ENCODE data around the gene SLC25A29. TPM values are rescaled to one million over a fixed set of nuclear protein-coding genes. Genes with fewer than 3 reads are reported as not detected.
A peak's percentile ranks its signal among the peaks of the same experiment; 100 is the strongest.

The SLC25A29 gene
- total RNA-seq, 2 experiments from 2014 or later, result 14.9 to 15.7 TPM

DNA sequence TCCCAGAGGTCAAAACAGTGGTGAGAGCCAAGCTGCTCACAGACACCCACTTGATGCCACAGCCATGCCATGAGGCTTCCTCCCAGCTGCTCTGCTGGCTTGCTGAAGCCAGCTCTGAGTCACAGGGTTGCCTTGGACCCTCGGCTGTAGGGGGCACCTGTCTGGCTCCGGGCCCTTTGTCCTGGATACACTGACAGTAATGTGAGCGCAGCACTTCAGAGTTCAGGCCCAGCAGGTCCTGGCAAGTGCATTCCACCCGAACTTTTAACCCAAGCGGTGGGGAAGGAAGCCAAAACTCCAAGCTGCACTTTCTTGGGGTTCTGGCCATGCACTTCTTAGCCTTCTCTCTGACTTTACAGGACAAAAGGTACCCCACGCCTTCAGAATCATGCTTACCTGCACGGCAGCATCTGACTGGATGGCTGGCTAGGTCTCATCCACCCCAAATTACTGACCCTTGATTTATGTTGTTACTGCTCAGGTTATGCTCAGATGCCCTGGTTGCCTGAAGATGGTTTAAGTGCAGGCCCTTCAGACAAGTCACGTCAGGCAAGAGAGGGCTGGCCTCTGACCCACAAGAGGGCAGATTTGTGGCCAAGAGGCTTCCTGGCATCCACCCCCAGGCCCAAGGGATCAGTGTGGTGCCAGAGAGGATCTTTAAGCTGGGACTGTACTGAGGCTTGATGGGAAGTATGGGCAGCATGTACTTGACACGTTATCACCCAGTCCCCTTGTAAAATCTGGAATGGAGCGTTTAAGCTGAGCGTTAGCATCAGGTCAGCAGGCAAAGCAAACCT lies 24.8 kb downstream of the SLC25A29 start:
- Mint-ChIP-seq H3K9me3 (no peaks in the 10 kb centered on the region), H3K4me1 (ENCODE audit: low read depth) (peaks cover 24% of the 10 kb centered on the region), H3K27ac (peak overlapping the region; percentile 34), H3K36me3 (peaks cover 5% of the 10 kb centered on the region), H3K27me3 (no peaks in the 10 kb centered on the region), H3K4me3 (no peak overlapping the region)
- POLR2A ChIA-PET, result no interaction called here
- CTCF ChIA-PET, result interaction anchor here (2.4 kb wide), 1 partner anchor 41 kb away, joined by 13 read pairs; no protein-coding TSS in a partner anchor
- intact Hi-C loops (cut with micrococcal nuclease), result no loop called here
- no peak for DNase-seq

- CTCF ChIA-PET, result no interaction called here
- POLR2A ChIA-PET, result no interaction called here
- no peak for DNase-seq
- Mint-ChIP-seq H3K27ac (peak overlapping the region; percentile 18), H3K27me3 (no peaks in the 10 kb centered on the region), H3K4me1 (ENCODE audit: low read depth) (peaks cover 38% of the 10 kb centered on the region), H3K9me3 (no peaks in the 10 kb centered on the region), H3K4me3 (no peak overlapping the region), H3K36me3 (peaks cover 11% of the 10 kb centered on the region)
- intact Hi-C loops (cut with micrococcal nuclease), result loop anchor here (5.0 kb wide), 1 partner anchor 37 kb away; no protein-coding TSS in a partner anchor
These were observed 26.7 kb downstream of the SLC25A29 start for GRCh38 chr14:100279563-100279962.

GRCh38 chr14:100279133-100279532 lies 27.1 kb downstream of the SLC25A29 start:
- intact Hi-C loops (cut with micrococcal nuclease), result loop anchor here (5.0 kb wide), 1 partner anchor 37 kb away; no protein-coding TSS in a partner anchor
- no peaks in the 10 kb centered on the region for H3K9me3 Mint-ChIP-seq
- DNase-seq, result no peak
- ChIA-PET CTCF (interaction anchor here (0.7 kb wide), 1 partner anchor 17 kb away, joined by 3 read pairs; no protein-coding TSS in a partner anchor), POLR2A (no interaction called here)
- peak overlapping the region; percentile 4 for H3K27ac Mint-ChIP-seq
- H3K4me1 Mint-ChIP-seq (ENCODE audit: low read depth), result peaks cover 40% of the 10 kb centered on the region
- no peaks in the 10 kb centered on the region for H3K27me3 Mint-ChIP-seq
- peaks cover 15% of the 10 kb centered on the region for H3K36me3 Mint-ChIP-seq
- H3K4me3 Mint-ChIP-seq, result no peak overlapping the region

DNA sequence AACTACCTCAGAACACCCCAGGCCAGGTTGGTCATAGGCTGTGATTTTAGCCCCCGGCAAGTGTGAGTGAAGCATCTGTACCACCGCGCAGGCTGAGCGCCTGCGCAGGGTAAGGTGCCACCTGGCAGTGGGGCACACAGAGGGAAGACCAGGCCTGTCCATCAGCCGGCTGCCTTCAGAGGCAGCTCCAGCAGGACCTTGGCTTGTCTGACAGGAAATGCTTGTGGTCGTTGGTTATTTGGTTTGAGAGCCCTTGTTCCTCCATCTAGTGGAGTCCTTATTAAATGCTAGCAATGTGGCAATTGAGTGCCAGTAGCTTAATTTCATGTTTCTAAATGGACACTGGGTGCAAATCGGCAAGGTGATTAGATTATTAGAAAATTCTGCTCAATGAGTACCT lies 27.5 kb downstream of the SLC25A29 start:
- H3K36me3 Mint-ChIP-seq, result peaks cover 16% of the 10 kb centered on the region
- H3K27me3 Mint-ChIP-seq, result no peaks in the 10 kb centered on the region
- H3K4me1 Mint-ChIP-seq (ENCODE audit: low read depth), result peaks cover 43% of the 10 kb centered on the region
- ChIA-PET CTCF (interaction anchor here (0.7 kb wide), 2 partner anchors 16 to 75 kb away, joined by 3 read pairs; no protein-coding TSS in a partner anchor), POLR2A (no interaction called here)
- H3K27ac Mint-ChIP-seq, result peak overlapping the region; percentile 4
- intact Hi-C loops (cut with micrococcal nuclease), result loop anchor here (5.0 kb wide), 1 partner anchor 36 kb away; no protein-coding TSS in a partner anchor
- no peak for DNase-seq
- no peaks in the 10 kb centered on the region for H3K9me3 Mint-ChIP-seq
- H3K4me3 Mint-ChIP-seq, result no peak overlapping the region

DNA sequence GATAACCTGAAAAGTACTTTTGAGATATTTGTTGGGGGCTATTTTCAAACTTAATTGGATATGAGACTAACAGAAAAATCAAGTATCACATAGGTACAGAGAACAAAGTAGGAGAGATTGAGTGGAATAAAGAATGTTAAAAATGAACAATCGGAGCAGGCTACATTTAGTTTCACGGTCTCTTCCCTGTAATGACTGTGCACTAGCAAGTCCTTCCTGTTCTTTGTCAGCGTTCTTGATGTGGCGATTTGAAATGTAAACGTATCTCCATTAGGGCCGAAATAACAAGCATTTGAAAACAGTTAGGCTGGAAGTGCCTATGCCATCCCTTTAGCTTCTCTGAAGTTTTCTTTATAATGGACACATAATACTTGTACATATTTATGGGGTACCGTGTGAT lies 31.0 kb downstream of the SLC25A29 start:
- intact Hi-C loops (cut with micrococcal nuclease), result loop anchor here (2.0 to 5.0 kb wide), 2 partner anchors 14 to 33 kb away; no protein-coding TSS in a partner anchor
- Mint-ChIP-seq H3K27ac (peak overlapping the region; percentile 63), H3K9me3 (no peaks in the 10 kb centered on the region), H3K4me1 (ENCODE audit: low read depth) (peaks cover 53% of the 10 kb centered on the region), H3K27me3 (no peaks in the 10 kb centered on the region), H3K36me3 (peaks cover 13% of the 10 kb centered on the region), H3K4me3 (no peak overlapping the region)
- ChIA-PET POLR2A (interaction anchor here (0.6 kb wide), 1 partner anchor 360 kb away, joined by 3 read pairs; no protein-coding TSS in a partner anchor), CTCF (interaction anchor here (1.2 to 6.0 kb wide), 2 partner anchors 10 to 109 kb away, joined by 4 to 31 read pairs; no protein-coding TSS in a partner anchor)
- no peak for DNase-seq

- Mint-ChIP-seq H3K9me3 (no peaks in the 10 kb centered on the region), H3K36me3 (peaks cover 13% of the 10 kb centered on the region), H3K27me3 (no peaks in the 10 kb centered on the region), H3K4me3 (no peak overlapping the region), H3K27ac (peak overlapping the region; percentile 63), H3K4me1 (ENCODE audit: low read depth) (peaks cover 55% of the 10 kb centered on the region)
- DNase-seq, result no peak
- ChIA-PET POLR2A (interaction anchor here (1.2 kb wide), 1 partner anchor 12 kb away, joined by 6 read pairs; no protein-coding TSS in a partner anchor), CTCF (interaction anchor here (0.7 to 6.0 kb wide), 8 partner anchors 11 to 793 kb away, joined by 3 to 31 read pairs (median 4); partner anchors contain the start of gene SETD3)
- intact Hi-C loops (cut with micrococcal nuclease), result loop anchor here (2.0 kb wide), 1 partner anchor 13 kb away; no protein-coding TSS in a partner anchor
These were observed 32.0 kb downstream of the SLC25A29 start for GRCh38 chr14:100274250-100274649.

DNA sequence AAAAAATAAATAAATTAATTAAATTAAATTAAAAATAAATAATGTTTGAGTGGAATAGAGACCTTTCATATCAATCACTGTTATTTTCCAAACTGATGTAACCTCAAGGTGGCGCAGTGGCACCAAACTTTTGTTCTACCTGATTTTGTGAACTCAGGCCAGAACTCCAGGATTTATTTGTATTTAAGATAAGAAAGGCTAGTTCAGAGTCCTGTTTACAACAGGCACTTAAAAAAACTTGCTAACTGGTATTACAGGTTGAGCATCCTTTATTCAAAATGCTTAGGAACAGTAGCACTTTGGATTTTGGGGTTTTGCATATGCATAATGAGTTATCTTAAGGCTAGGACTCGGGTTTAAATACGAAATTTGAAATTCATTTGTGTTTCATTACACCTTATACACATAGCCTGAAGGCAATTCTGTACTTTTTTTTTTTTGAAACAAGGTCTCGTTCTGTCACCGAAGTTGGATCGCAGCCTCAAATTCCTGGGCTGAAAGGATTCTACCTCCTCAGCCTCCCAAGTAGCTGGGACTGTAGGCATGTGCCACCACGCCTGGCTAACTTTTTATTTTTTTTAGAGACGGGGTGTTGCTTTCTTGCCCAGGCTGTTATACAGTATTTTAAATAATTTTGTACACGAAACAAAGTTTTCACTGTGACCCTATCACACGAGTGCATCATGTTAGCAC lies 34.9 kb downstream of the SLC25A29 start:
- intact Hi-C loops (cut with micrococcal nuclease), result no loop called here
- CTCF ChIA-PET, result interaction anchor here (1.1 to 1.6 kb wide), 2 partner anchors 13 to 28 kb away, joined by 3 to 4 read pairs; no protein-coding TSS in a partner anchor
- no peak overlapping the region for H3K4me3 Mint-ChIP-seq
- POLR2A ChIA-PET, result no interaction called here
- H3K4me1 Mint-ChIP-seq (ENCODE audit: low read depth), result peaks cover 58% of the 10 kb centered on the region
- H3K9me3 Mint-ChIP-seq, result no peaks in the 10 kb centered on the region
- peaks cover 10% of the 10 kb centered on the region for H3K36me3 Mint-ChIP-seq
- no peak for DNase-seq
- no peaks in the 10 kb centered on the region for H3K27me3 Mint-ChIP-seq
- H3K27ac Mint-ChIP-seq, result no peak overlapping the region

- Mint-ChIP-seq H3K4me1 (ENCODE audit: low read depth) (peaks cover 51% of the 10 kb centered on the region), H3K9me3 (no peaks in the 10 kb centered on the region), H3K4me3 (no peak overlapping the region), H3K27me3 (no peaks in the 10 kb centered on the region), H3K36me3 (peaks cover 13% of the 10 kb centered on the region), H3K27ac (no peak overlapping the region)
- ChIA-PET POLR2A (no interaction called here), CTCF (interaction anchor here (1.0 to 1.5 kb wide), 4 partner anchors 15 to 114 kb away, joined by 3 to 6 read pairs (median 4); no protein-coding TSS in a partner anchor)
- intact Hi-C loops (cut with micrococcal nuclease), result no loop called here
- no peak for DNase-seq
These were observed 37.5 kb downstream of the SLC25A29 start for GRCh38 chr14:100268591-100269207.

- peaks cover 19% of the 10 kb centered on the region for H3K36me3 Mint-ChIP-seq
- H3K27ac Mint-ChIP-seq, result no peak overlapping the region
- no peak overlapping the region for H3K4me3 Mint-ChIP-seq
- H3K27me3 Mint-ChIP-seq, result no peaks in the 10 kb centered on the region
- POLR2A ChIA-PET, result no interaction called here
- no peak for DNase-seq
- no peaks in the 10 kb centered on the region for H3K9me3 Mint-ChIP-seq
- intact Hi-C loops (cut with micrococcal nuclease), result no loop called here
- H3K4me1 Mint-ChIP-seq (ENCODE audit: low read depth), result peaks cover 54% of the 10 kb centered on the region
- CTCF ChIA-PET, result interaction anchor here (1.5 kb wide), 1 partner anchor 75 kb away, joined by 4 read pairs; no protein-coding TSS in a partner anchor
These were observed 38.3 kb downstream of the SLC25A29 start for GRCh38 chr14:100267990-100268389.

DNA sequence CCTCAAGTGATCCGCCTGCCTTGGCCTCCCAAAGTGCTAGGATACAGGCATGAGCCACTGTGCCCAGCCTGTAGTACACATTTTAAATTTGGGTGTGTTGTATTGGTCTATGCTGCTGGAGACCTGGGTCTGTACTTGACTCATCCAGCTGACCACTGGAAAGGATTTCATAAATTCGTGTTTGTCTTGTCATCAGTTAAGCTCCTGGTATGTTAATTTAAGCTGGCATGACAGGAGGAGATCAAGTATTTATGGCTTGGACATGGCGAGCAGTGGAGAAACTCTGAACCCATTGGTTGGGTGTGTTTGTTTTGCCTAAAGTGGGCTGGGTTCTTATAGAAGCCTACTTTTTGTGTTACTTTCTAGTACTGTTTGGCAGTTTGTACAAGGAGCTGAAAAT lies 43.1 kb downstream of the SLC25A29 start:
- peaks cover 26% of the 10 kb centered on the region for H3K36me3 Mint-ChIP-seq
- H3K27ac Mint-ChIP-seq, result peak overlapping the region; percentile 51
- peaks cover 80% of the 10 kb centered on the region for H3K4me1 Mint-ChIP-seq (ENCODE audit: low read depth)
- H3K27me3 Mint-ChIP-seq, result no peaks in the 10 kb centered on the region
- no peak overlapping the region for H3K4me3 Mint-ChIP-seq
- no peaks in the 10 kb centered on the region for H3K9me3 Mint-ChIP-seq
- ChIA-PET CTCF (interaction anchor here (1.2 to 7.4 kb wide), 3 partner anchors 16 to 22 kb away, joined by 3 to 46 read pairs (median 7); no protein-coding TSS in a partner anchor), POLR2A (interaction anchor here (2.5 kb wide), 1 partner anchor 11 kb away, joined by 6 read pairs; no protein-coding TSS in a partner anchor)
- intact Hi-C loops (cut with micrococcal nuclease), result no loop called here
- DNase-seq, result no peak

- POLR2A ChIA-PET, result interaction anchor here (0.6 to 2.5 kb wide), 4 partner anchors 12 to 40 kb away, joined by 3 to 6 read pairs (median 4); no protein-coding TSS in a partner anchor
- CTCF ChIA-PET, result interaction anchor here (1.2 to 7.4 kb wide), 4 partner anchors 15 to 22 kb away, joined by 3 to 46 read pairs (median 8); no protein-coding TSS in a partner anchor
- Mint-ChIP-seq H3K4me3 (no peak overlapping the region), H3K4me1 (ENCODE audit: low read depth) (peaks cover 81% of the 10 kb centered on the region), H3K27me3 (no peaks in the 10 kb centered on the region), H3K9me3 (no peaks in the 10 kb centered on the region), H3K27ac (no peak overlapping the region), H3K36me3 (peaks cover 26% of the 10 kb centered on the region)
- DNase-seq, result no peak
- intact Hi-C loops (cut with micrococcal nuclease), result no loop called here
These were observed 43.7 kb downstream of the SLC25A29 start for GRCh38 chr14:100262545-100262944.

Data from activated CD4-positive, alpha-beta memory T cell treated with anti-CD3 and anti-CD28 coated beads for 36 hours (primary cell).